K562 (cell line): ENCODE measurements around the gene DOCK3. TPM values are rescaled to one million over a fixed set of nuclear protein-coding genes. Genes with fewer than 3 reads are reported as not detected.

Source experiments
- ATAC-seq: fragments of 200-7000 bp; cut with Tn5 transposase; 3 replicates; pipeline ENCODE4 v1.9.1; 2020; ENCODE audit warnings: moderate library complexity
- BruUV-seq: library from RNA; stranded (reverse); fragments of 400-500 nt; replicated peaks from 2 replicates; lab custom pipeline; 2021; lab: Mats Ljungman, UMichigan
- CTCF ChIA-PET: fragments of 300-600 bp; formaldehyde crosslinking; extraction: SDS; loops from one replicate; lab custom pipeline; 2021; ENCODE audit warnings: low intra/inter-chr PET ratio; lab: Yijun Ruan, JAX
- POLR2A ChIA-PET: fragments of 300-600, 350-650 bp; sonication (Branson Sonifier 250); formaldehyde crosslinking; extraction: SDS; loops from one replicate; lab custom pipeline; 2021; ENCODE audit warnings: antibody characterized with exemption, inconsistent platforms; lab: Yijun Ruan, JAX
- DNase-seq, 4 experiments: peaks; one replicate each; pipeline versions ENCODE4 v3.0.0 to v3.0.0-alpha.2; 2011 to 2018; ENCODE audit warnings: low spot score in 3 of 4, mixed read lengths in 3 of 4; ENCODE audit errors: extremely low read depth in 1 of 4
- FAIRE-seq: peaks from 2 replicates; lab custom pipeline; 2011; peaks lifted over from hg19 to GRCh38; lab: Jason Lieb, UNC
- H2AFZ ChIP-seq: 2 replicates; pipeline ENCODE4 v1.6.0; 2011; ENCODE audit warnings: low read depth, low read length, control low read depth, inconsistent platforms
- H3K27ac ChIP-seq: fragments of 200-600 bp; 3 replicates; pipeline ENCODE4 v1.8.0; 2011; ENCODE audit warnings: low read depth, mild to moderate bottlenecking, control low read depth, inconsistent platforms, low read length, moderate library complexity, mixed read lengths; ENCODE audit errors: extremely low read depth
- H3K27me3 ChIP-seq, 2 experiments: fragments of 300-600 bp in 1 of 2; 2 replicates in 1 of 2; 3 replicates in 1 of 2; pipeline versions ENCODE4 v1.6.0 to v1.8.0; 2011; ENCODE audit warnings: inconsistent platforms in 2 of 2, low read length in 2 of 2, mild to moderate bottlenecking in 1 of 2, mixed read lengths in 1 of 2, moderate library complexity in 1 of 2; ENCODE audit not compliant: control insufficient read depth in 2 of 2, insufficient read depth in 2 of 2
- H3K36me3 ChIP-seq: fragments of 300-600 bp; 3 replicates; pipeline ENCODE4 v1.8.0; 2011; ENCODE audit warnings: mild to moderate bottlenecking, low read length, inconsistent platforms; ENCODE audit not compliant: control insufficient read depth, insufficient read depth
- H3K4me1 ChIP-seq, 2 experiments: fragments of 200-600 bp in 1 of 2; replicated peaks in 1 of 2; 2 replicates in 1 of 2; 3 replicates in 1 of 2; pipeline versions ENCODE4 v1.5.1 to v1.8.0; 2011; ENCODE audit warnings: inconsistent platforms in 2 of 2, low read length in 2 of 2, mild to moderate bottlenecking in 1 of 2, mixed read lengths in 1 of 2, moderate library complexity in 1 of 2; ENCODE audit not compliant: control insufficient read depth in 2 of 2, insufficient read depth in 2 of 2
- H3K4me2 ChIP-seq: 2 replicates; pipeline ENCODE4 v1.6.1; 2011; ENCODE audit warnings: low read length, control low read depth, inconsistent platforms, mixed read lengths; ENCODE audit not compliant: insufficient read depth
- H3K4me3 ChIP-seq: fragments of 200-600 bp; sonication (generic), shearing (Covaris generic); 2 replicates; pipeline ENCODE4 v1.5.1; 2016; ENCODE audit warnings: control low read depth, inconsistent platforms
- H3K79me2 ChIP-seq: fragments of 200-600 bp; 3 replicates; pipeline ENCODE4 v1.8.0; 2011; ENCODE audit warnings: low read length, inconsistent platforms; ENCODE audit not compliant: control insufficient read depth, insufficient read depth
- H3K9ac ChIP-seq, 2 experiments: 2 replicates each; pipeline versions ENCODE4 v1.6.0 to v1.6.1; 2011; ENCODE audit warnings: low read depth in 2 of 2, low read length in 2 of 2, control low read depth in 1 of 2, inconsistent platforms in 1 of 2, mild to moderate bottlenecking in 1 of 2, mixed read lengths in 1 of 2; ENCODE audit not compliant: insufficient read depth in 1 of 2
- H3K9me1 ChIP-seq: one replicate; pipeline ENCODE4 v1.6.0; 2011; ENCODE audit warnings: inconsistent platforms, mild to moderate bottlenecking, low read length, moderate library complexity; ENCODE audit not compliant: control insufficient read depth, insufficient read depth
- H3K9me3 ChIP-seq: replicated peaks from 2 replicates; pipeline ENCODE4 v1.5.1; 2011; ENCODE audit warnings: low read depth, low read length, inconsistent platforms; ENCODE audit not compliant: control insufficient read depth, insufficient read depth
- H4K20me1 ChIP-seq: replicated peaks from 2 replicates; pipeline ENCODE4 v1.6.1; 2011; ENCODE audit warnings: low read length, inconsistent platforms, mixed read lengths; ENCODE audit not compliant: control insufficient read depth, insufficient read depth
- IFI16 ChIP-seq: fragments of 250-450 bp; sonication (Bioruptor Pico); IDR thresholded peaks from 2 replicates; pipeline ENCODE4 v2.1.2; 2022; ENCODE audit warnings: mild to moderate bottlenecking, inconsistent platforms
- MTA2 ChIP-seq: fragments of 450-650 bp; IDR thresholded peaks from 2 replicates; pipeline ENCODE4 v1.6.1; 2016; ENCODE audit warnings: low read depth
- NFRKB ChIP-seq: fragments of 450-650 bp; IDR thresholded peaks from 2 replicates; pipeline ENCODE4 v1.6.1; 2016; ENCODE audit warnings: low read depth
- RBFOX2 ChIP-seq: fragments of 200-400 bp; formaldehyde crosslinking; IDR thresholded peaks from 2 replicates; pipeline ENCODE4 v1.6.1; 2017; ENCODE audit warnings: low read depth, mild to moderate bottlenecking, low read length, moderate library complexity
- RNF2 ChIP-seq: sonication (generic); IDR thresholded peaks from 2 replicates; pipeline ENCODE4 v1.6.1; 2016
- ZNF197 ChIP-seq: fragments of 200-800 bp; sonication (Bioruptor generic); IDR thresholded peaks from 2 replicates; pipeline ENCODE4 v1.6.1; 2016; ENCODE audit warnings: low read depth, missing genetic modification characterization, missing compliant biosample characterization
- ZNF717 ChIP-seq: fragments of 250-450 bp; sonication (Bioruptor Pico); IDR thresholded peaks from 2 replicates; pipeline ENCODE4 v1.5.0; 2021
- ZNF766 ChIP-seq: fragments of 200-800 bp; sonication (Bioruptor generic); conservative IDR thresholded peaks from 2 replicates; pipeline ENCODE4 v1.6.1; 2016; ENCODE audit warnings: missing genetic modification characterization, missing compliant biosample characterization
- WGBS: fragments of 100-300 bp; shearing (Covaris generic); methylation state at CpG from one replicate; pipeline ENCODE4 v1.1.6; 2016; ENCODE audit warnings: low coverage, mixed read lengths; ENCODE audit not compliant: insufficient coverage; ENCODE audit errors: missing lambda C conversion rate; 5-methylcytosine and 5-hydroxymethylcytosine counted together
- in situ Hi-C: fragments of 300-500 bp; cut with MboI; formaldehyde crosslinking; loops from 4 replicates; pipeline ENCODE4 v1.15.0; 2018; ENCODE audit warnings: inconsistent platforms, mixed read lengths
- intact Hi-C: fragments of 100-400 bp; cut with micrococcal nuclease; formaldehyde crosslinking; loops from 2 replicates; pipeline ENCODE4 v1.14.2; 2022
- polyA plus RNA-seq, 8 experiments: library from polyadenylated mRNA; depleted of rRNA in 4 of 8; stranded (reverse) in 5 of 8; unstranded in 3 of 8; fragments of >200 nt; fragmentation: Nextera tagmentation in 2 of 8; fragmentation: Illumina TruSeq in 1 of 8; extraction: Ambion mirVana in 2 of 8; extraction: Trizol in 1 of 8; gene quantifications; 2 replicates each; pipeline versions ENCODE4 v1.2.1 to v1.2.3, GENCODE V29; 2011 to 2014; ENCODE audit warnings: inconsistent platforms in 1 of 8, missing spikeins in 1 of 8
- total RNA-seq, 7 experiments: library from RNA; depleted of rRNA in 6 of 7; stranded (reverse); fragments of >200 nt in 6 of 7; fragmentation: Illumina TruSeq in 2 of 7; extraction: Trizol in 2 of 7; gene quantifications; 2 replicates each; pipeline versions ENCODE4 v1.2.1 to v1.2.3, GENCODE V29; 2011 to 2021; ENCODE audit warnings: low replicate concordance in 1 of 7
- TF ChIP-seq, protein P1 (sequence below): sonication (generic); formaldehyde crosslinking; IDR thresholded peaks from 2 replicates; pipeline ENCODE4 v1.8.0; 2022; ENCODE audit warnings: mild to moderate bottlenecking, missing genetic modification reagents

Gene DOCK3
- total and polyA plus RNA-seq, 9 of the 15 experiments (the other 6 are each of a cell fraction or from before 2014, with no cell fraction given), result under 0.01 to 0.03 (median 0.01) TPM; not detected in 4

DNA sequence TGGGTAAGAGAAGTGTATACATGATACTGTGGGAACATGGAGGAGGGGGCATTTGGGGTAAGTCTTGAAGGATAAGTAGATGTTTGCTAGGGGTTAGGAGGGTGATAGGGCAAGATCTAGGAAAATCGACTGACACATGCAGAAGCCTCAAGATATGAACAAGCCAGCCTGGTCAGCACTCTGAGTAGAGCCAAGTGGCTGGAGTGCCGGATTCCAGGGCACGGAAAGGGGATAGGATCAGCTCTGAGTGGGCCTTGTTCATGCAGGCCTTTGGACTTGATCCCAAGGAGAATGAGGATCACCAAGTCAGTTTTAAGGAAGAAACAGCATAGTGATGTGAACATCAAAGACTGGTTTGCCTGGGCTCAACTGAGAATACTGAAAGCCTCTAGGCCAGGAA is 686.1 kb downstream of the DOCK3 start:
- no TSS peak for BruUV-seq
- Histone ChIP-seq H3K36me3 (no peaks in the 10 kb centered on the region), H3K27me3 (peaks cover 0 to 12% of the 10 kb centered on the region in 2 experiments; a peak in 2 of 5 replicates), H3K9me1 (no peaks in the 10 kb centered on the region), H3K27ac (no peak overlapping the region), H2AFZ (no peak overlapping the region), H3K79me2 (no peaks in the 10 kb centered on the region), H3K4me1 (no peaks in the 10 kb centered on the region), H3K4me3 (no peak overlapping the region), H3K9me3 (no peaks in the 10 kb centered on the region), H4K20me1 (no peaks in the 10 kb centered on the region), H3K9ac (no peak overlapping the region), H3K4me2 (no peak overlapping the region)
- no peak for FAIRE-seq
- 0% methylated on average over 3 of the region's 3 CpGs for WGBS
- CTCF ChIA-PET, result no interaction called here
- DNase-seq, result no peak
- POLR2A ChIA-PET, result no interaction called here
- intact Hi-C loops (no loop called here), in situ Hi-C loops (no loop called here)
- no peak for ATAC-seq
- no peak for TF ChIP-seq MTA2
- no peak for TF ChIP-seq RNF2
- TF ChIP-seq IFI16 (CRISPR knock-in tag), result no peak
- TF ChIP-seq, protein P1, sequence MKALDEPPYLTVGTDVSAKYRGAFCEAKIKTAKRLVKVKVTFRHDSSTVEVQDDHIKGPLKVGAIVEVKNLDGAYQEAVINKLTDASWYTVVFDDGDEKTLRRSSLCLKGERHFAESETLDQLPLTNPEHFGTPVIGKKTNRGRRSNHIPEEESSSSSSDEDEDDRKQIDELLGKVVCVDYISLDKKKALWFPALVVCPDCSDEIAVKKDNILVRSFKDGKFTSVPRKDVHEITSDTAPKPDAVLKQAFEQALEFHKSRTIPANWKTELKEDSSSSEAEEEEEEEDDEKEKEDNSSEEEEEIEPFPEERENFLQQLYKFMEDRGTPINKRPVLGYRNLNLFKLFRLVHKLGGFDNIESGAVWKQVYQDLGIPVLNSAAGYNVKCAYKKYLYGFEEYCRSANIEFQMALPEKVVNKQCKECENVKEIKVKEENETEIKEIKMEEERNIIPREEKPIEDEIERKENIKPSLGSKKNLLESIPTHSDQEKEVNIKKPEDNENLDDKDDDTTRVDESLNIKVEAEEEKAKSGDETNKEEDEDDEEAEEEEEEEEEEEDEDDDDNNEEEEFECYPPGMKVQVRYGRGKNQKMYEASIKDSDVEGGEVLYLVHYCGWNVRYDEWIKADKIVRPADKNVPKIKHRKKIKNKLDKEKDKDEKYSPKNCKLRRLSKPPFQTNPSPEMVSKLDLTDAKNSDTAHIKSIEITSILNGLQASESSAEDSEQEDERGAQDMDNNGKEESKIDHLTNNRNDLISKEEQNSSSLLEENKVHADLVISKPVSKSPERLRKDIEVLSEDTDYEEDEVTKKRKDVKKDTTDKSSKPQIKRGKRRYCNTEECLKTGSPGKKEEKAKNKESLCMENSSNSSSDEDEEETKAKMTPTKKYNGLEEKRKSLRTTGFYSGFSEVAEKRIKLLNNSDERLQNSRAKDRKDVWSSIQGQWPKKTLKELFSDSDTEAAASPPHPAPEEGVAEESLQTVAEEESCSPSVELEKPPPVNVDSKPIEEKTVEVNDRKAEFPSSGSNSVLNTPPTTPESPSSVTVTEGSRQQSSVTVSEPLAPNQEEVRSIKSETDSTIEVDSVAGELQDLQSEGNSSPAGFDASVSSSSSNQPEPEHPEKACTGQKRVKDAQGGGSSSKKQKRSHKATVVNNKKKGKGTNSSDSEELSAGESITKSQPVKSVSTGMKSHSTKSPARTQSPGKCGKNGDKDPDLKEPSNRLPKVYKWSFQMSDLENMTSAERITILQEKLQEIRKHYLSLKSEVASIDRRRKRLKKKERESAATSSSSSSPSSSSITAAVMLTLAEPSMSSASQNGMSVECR (CRISPR knock-in tag), result no peak
- no peak for TF ChIP-seq ZNF197 (CRISPR knock-in tag)
- TF ChIP-seq ZNF717 (CRISPR knock-in tag), result no peak
- no peak for TF ChIP-seq ZNF766 (CRISPR knock-in tag)
- no peak for TF ChIP-seq NFRKB
- TF ChIP-seq RBFOX2, result no peak
